Panc1 (cell line): ENCODE data around the gene CSNK1G2. TPM values are rescaled to one million over a fixed set of nuclear protein-coding genes. Genes with fewer than 3 reads are reported as not detected.

ENCODE experiments used
- ATAC-seq: fragments of 200-7000 bp; cut with Tn5 transposase; 2 replicates; pipeline ENCODE4 v1.9.1; 2020; ENCODE audit warnings: mild to moderate bottlenecking, moderate library complexity
- BruUV-seq: library from RNA; stranded (reverse); fragments of 400-500 nt; replicated peaks from 2 replicates; lab custom pipeline; 2021; lab: Mats Ljungman, UMichigan
- CTCF ChIA-PET: fragments of 300-600 bp; sonication (Branson Sonifier 250); formaldehyde crosslinking; loops from one replicate; lab custom pipeline; 2022; ENCODE audit warnings: antibody characterized with exemption; lab: Charles Lee
- POLR2A ChIA-PET: fragments of 300-600 bp; sonication (Branson Sonifier 250); formaldehyde crosslinking; loops from one replicate; lab custom pipeline; 2022; ENCODE audit warnings: antibody characterized with exemption; lab: Charles Lee
- DNase-seq: peaks from one replicate; pipeline ENCODE4 v3.0.0-alpha.2; 2010; ENCODE audit warnings: low read depth, low spot score
- H3K27ac ChIP-seq: 2 replicates; pipeline ENCODE4 v1.5.1; 2011; ENCODE audit warnings: mild to moderate bottlenecking, low read length, inconsistent platforms
- H3K27me3 ChIP-seq: fragments of 200-500 bp; sonication (Bioruptor generic); 2 replicates; pipeline ENCODE4 v1.6.0; 2014; ENCODE audit warnings: low read length, inconsistent platforms; ENCODE audit not compliant: control insufficient read depth, insufficient read depth
- H3K36me3 ChIP-seq: fragments of 200-500 bp; sonication (Bioruptor generic); 2 replicates; pipeline ENCODE4 v1.5.1; 2014; ENCODE audit warnings: inconsistent platforms, mild to moderate bottlenecking, low read length, moderate library complexity; ENCODE audit not compliant: control insufficient read depth, insufficient read depth
- H3K4me1 ChIP-seq: 2 replicates; pipeline ENCODE4 v1.5.1; 2011; ENCODE audit warnings: inconsistent platforms, mild to moderate bottlenecking, low read length, moderate library complexity; ENCODE audit not compliant: control insufficient read depth, insufficient read depth
- H3K4me3 ChIP-seq, 2 experiments: 2 replicates each; pipeline ENCODE4 v1.5.1; 2011 to 2012; ENCODE audit warnings: low read depth in 2 of 2, low read length in 2 of 2, mild to moderate bottlenecking in 2 of 2, inconsistent platforms in 1 of 2, moderate library complexity in 1 of 2
- H3K9me3 ChIP-seq: fragments of 200-500 bp; sonication (Bioruptor generic); 2 replicates; pipeline ENCODE4 v1.5.1; 2014; ENCODE audit warnings: low read depth, mild to moderate bottlenecking, inconsistent platforms, low read length, moderate library complexity; ENCODE audit not compliant: control insufficient read depth, insufficient read depth
- POLR2AphosphoS5 ChIP-seq: IDR thresholded peaks from 2 replicates; pipeline ENCODE4 v1.6.1; 2012; ENCODE audit warnings: mild to moderate bottlenecking, low read depth, low read length, moderate library complexity
- REST ChIP-seq, 2 experiments: IDR thresholded peaks; 2 replicates each; pipeline ENCODE4 v1.6.1; 2011 to 2012; ENCODE audit warnings: low read depth in 2 of 2, control low read depth in 1 of 2, low read length in 1 of 2, mild to moderate bottlenecking in 1 of 2, moderate library complexity in 1 of 2; ENCODE audit not compliant: insufficient read depth in 1 of 2
- SIN3A ChIP-seq: IDR thresholded peaks from 2 replicates; pipeline ENCODE4 v1.6.1; 2012; ENCODE audit warnings: low read depth, mild to moderate bottlenecking, low read length, moderate library complexity, borderline replicate concordance; ENCODE audit not compliant: insufficient read depth
- TCF7L2 ChIP-seq: IDR thresholded peaks from 2 replicates; pipeline ENCODE4 v1.6.1; 2011; ENCODE audit warnings: mild to moderate bottlenecking, low read depth, low read length, inconsistent platforms
- in situ Hi-C: cut with HindIII; loops from 2 replicates; pipeline ENCODE4 v1.10.0; 2016; ENCODE audit warnings: low sequenced_read_pairs, low pct_unique_long_range_greater_than_20kb
- intact Hi-C: fragments of 100-400 bp; cut with micrococcal nuclease; formaldehyde crosslinking; loops from one replicate; pipeline ENCODE4 v1.10.0; 2022; ENCODE audit not compliant: unreplicated experiment
- total RNA-seq: library from RNA; stranded (reverse); gene quantifications from one replicate; pipeline ENCODE4 v1.2.1, GENCODE V29; 2021; ENCODE audit not compliant: unreplicated experiment
- TF ChIP-seq, protein P1 (sequence below): fragments of 450-650 bp; IDR thresholded peaks from 2 replicates; pipeline ENCODE4 v1.5.1; 2017; ENCODE audit warnings: mild to moderate bottlenecking

CSNK1G2 gene
- total RNA-seq, 1 experiment from 2014 or later: 65.8 TPM

DNA sequence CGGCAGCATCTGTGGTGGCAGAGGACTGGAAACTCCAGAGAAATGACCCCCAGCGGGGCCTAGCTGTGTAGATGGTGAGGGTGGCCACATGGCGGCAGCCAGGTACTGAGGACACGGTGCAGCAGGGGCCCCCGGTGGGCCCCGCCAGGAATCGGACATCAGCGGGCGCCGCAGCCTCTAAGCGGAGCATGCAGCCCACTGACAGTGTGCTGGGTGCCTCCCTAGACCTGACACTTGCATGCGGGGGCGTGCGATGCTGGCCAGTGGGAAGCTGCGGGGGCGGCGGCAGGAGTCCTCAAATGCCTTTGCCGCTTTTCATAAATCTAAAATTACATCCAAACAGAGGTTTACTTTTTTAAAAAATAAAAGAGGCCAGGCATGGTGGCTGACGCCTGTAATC is 19.6 kb upstream of the CSNK1G2 start:
- POLR2A ChIA-PET: no interaction called here
- Histone ChIP-seq H3K27me3 (no peaks in the 10 kb centered on the region), H3K4me3 (no peak overlapping the region), H3K27ac (no peak overlapping the region), H3K36me3 (no peaks in the 10 kb centered on the region; the same call in 1 of the 2 replicates), H3K4me1 (no peaks in the 10 kb centered on the region), H3K9me3 (no peaks in the 10 kb centered on the region)
- CTCF ChIA-PET: no interaction called here
- BruUV-seq: no TSS peak
- ATAC-seq: no peak
- TF ChIP-seq POLR2AphosphoS5: no peak
- in situ Hi-C loops: no loop called here
- DNase-seq: no peak
- intact Hi-C loops: no loop called here

- Histone ChIP-seq H3K9me3 (no peaks in the 10 kb centered on the region), H3K27ac (no peak overlapping the region), H3K4me3 (no peak overlapping the region), H3K27me3 (no peaks in the 10 kb centered on the region), H3K36me3 (no peaks in the 10 kb centered on the region; the same call in 1 of the 2 replicates), H3K4me1 (no peaks in the 10 kb centered on the region)
- intact Hi-C loops (no loop called here), in situ Hi-C loops (no loop called here)
- no peak for DNase-seq
- TF ChIP-seq, protein P1, sequence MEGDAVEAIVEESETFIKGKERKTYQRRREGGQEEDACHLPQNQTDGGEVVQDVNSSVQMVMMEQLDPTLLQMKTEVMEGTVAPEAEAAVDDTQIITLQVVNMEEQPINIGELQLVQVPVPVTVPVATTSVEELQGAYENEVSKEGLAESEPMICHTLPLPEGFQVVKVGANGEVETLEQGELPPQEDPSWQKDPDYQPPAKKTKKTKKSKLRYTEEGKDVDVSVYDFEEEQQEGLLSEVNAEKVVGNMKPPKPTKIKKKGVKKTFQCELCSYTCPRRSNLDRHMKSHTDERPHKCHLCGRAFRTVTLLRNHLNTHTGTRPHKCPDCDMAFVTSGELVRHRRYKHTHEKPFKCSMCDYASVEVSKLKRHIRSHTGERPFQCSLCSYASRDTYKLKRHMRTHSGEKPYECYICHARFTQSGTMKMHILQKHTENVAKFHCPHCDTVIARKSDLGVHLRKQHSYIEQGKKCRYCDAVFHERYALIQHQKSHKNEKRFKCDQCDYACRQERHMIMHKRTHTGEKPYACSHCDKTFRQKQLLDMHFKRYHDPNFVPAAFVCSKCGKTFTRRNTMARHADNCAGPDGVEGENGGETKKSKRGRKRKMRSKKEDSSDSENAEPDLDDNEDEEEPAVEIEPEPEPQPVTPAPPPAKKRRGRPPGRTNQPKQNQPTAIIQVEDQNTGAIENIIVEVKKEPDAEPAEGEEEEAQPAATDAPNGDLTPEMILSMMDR: no peak
- no peak for TF ChIP-seq POLR2AphosphoS5
- TF ChIP-seq SIN3A: no peak
- TF ChIP-seq TCF7L2: no peak
- TF ChIP-seq REST (IDR thresholded peaks at IDR 0.05; ENCODE audit: insufficient read depth in 1 of 2, low read depth in 2 of 2, low read length in 1 of 2): no peak
- POLR2A ChIA-PET: no interaction called here
- CTCF ChIA-PET: no interaction called here
- BruUV-seq: no TSS peak
- no peak for ATAC-seq
These were observed 19.1 kb upstream of the CSNK1G2 start for GRCh38 chr19:1921825-1922224.

GRCh38 chr19:1922803-1923202 is 18.2 kb upstream of the CSNK1G2 start:
- ChIA-PET POLR2A (no interaction called here), CTCF (no interaction called here)
- Histone ChIP-seq H3K4me1 (no peaks in the 10 kb centered on the region), H3K4me3 (no peak overlapping the region), H3K36me3 (no peaks in the 10 kb centered on the region; the same call in 1 of the 2 replicates), H3K9me3 (no peaks in the 10 kb centered on the region), H3K27ac (no peak overlapping the region), H3K27me3 (no peaks in the 10 kb centered on the region)
- intact Hi-C loops: no loop called here
- no TSS peak for BruUV-seq
- TF ChIP-seq TCF7L2 (no peak), REST (IDR thresholded peaks at IDR 0.05; ENCODE audit: insufficient read depth in 1 of 2, low read depth in 2 of 2, low read length in 1 of 2) (no peak), POLR2AphosphoS5 (no peak), SIN3A (no peak)
- TF ChIP-seq, protein P1: no peak
- in situ Hi-C loops: no loop called here
- DNase-seq (no peak), ATAC-seq (no peak)
